ENCODE results near the gene EXT2.

EXT2 gene

GRCh38 chr11:44229624-44230023, 134.1 kb downstream of the EXT2 start:
- no peak for TF ChIP-seq CTCF (IDR thresholded peaks at IDR 0.05)

- TF ChIP-seq CTCF (IDR thresholded peaks at IDR 0.05): no peak
Measured at GRCh38 chr11:44235765-44236201, 140.3 kb downstream of the EXT2 start.

GRCh38 chr11:44236296-44236695, 140.8 kb downstream of the EXT2 start:
- no peak for TF ChIP-seq CTCF (IDR thresholded peaks at IDR 0.05)

GRCh38 chr11:44237156-44237555, 141.7 kb downstream of the EXT2 start:
- TF ChIP-seq CTCF (IDR thresholded peaks at IDR 0.05): no peak

- TF ChIP-seq CTCF (IDR thresholded peaks at IDR 0.05): no peak
Measured at GRCh38 chr11:44241851-44242250, 146.4 kb downstream of the EXT2 start.

- no peak for TF ChIP-seq CTCF (IDR thresholded peaks at IDR 0.05)
Measured at GRCh38 chr11:44243086-44243485, 147.6 kb downstream of the EXT2 start.

- no peak for TF ChIP-seq CTCF (IDR thresholded peaks at IDR 0.05)
Measured at GRCh38 chr11:44243595-44244343, 148.3 kb downstream of the EXT2 start.
